Measurements from ENCODE around the gene MAP3K2.

MAP3K2 gene

GRCh38 chr2:127384529-127384928 is 3.2 kb downstream of the MAP3K2 start:
- no peak for TF ChIP-seq CTCF (IDR thresholded peaks at IDR 0.05; ENCODE audit: low read depth, low read length)
- no peak overlapping the region for H3K4me3 ChIP-seq (ENCODE audit: low read depth, low read length)

DNA sequence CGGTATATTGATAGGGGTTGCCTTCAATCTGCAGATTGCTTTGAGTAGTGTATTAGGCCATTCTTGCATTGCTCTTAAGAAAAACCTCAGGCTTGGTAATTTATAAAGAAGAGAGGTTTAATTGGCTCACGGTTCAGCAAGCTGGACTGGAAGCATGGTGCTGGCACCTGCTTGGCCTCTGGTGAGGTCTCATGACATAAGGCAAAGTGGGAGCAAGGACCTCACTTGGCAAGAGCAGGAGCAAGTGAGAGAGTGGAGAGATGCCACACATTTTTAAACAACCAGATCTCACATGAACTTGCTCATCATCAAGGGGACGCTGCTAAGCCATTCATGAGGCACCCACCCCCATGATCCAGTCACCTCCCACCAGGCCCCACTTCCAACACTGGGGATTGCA is 4.9 kb downstream of the MAP3K2 start:
- no peak for TF ChIP-seq CTCF (IDR thresholded peaks at IDR 0.05; ENCODE audit: low read depth, low read length)
- H3K4me3 ChIP-seq (ENCODE audit: low read depth, low read length) = no peak overlapping the region

DNA sequence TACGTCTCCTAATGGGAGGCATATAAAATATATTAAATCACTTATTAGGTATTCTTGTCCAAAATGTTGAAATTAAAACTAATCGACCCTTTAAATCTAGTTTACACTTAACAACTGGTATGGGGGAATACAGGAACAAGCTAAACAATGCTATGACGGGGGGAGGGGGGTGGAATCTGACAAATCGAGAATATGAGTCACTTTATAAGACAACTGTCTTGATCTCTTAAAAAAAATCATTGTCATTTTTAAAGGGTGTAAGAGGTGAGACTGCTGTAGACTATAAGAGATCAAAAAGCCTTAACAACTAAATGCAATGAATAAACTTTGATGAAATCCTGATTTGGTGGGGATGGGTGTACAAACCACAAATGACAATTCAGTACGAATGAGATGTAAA is 6.0 kb downstream of the MAP3K2 start:
- H3K4me3 ChIP-seq (ENCODE audit: low read depth, low read length) = no peak overlapping the region
- no peak for TF ChIP-seq CTCF (IDR thresholded peaks at IDR 0.05; ENCODE audit: low read depth, low read length)

DNA sequence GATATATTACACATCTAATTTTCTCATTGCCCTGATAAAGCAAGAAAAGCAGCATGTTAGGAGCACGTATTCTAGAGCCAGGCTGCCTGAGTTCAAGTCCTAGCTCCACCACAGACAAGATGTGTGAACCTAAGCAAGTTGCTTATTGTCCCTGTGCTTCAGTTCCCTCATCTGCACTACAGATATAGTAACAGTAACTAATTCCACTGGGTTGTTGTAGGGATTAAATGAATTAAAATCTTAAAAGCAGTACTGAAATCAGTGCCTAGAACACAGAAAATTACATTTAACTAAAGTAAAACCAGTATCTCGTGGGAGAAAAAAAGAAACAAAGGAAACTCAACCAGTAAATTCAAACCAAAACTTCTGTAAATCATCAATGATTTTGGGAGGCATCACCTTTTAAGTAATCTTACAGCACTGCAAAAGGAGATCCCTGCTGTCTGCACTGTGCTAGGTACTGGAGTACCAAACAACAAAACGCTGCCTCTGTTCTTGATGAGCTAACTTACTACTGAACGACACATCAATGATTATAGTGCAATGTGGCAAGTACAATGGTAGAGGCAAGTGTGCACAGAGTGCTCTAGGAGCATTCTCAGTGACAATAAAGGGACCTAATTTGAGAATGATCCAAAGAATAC is 7.9 kb downstream of the MAP3K2 start:
- no peak for TF ChIP-seq CTCF (IDR thresholded peaks at IDR 0.05; ENCODE audit: low read depth, low read length)
- H3K4me3 ChIP-seq (ENCODE audit: low read depth, low read length) = no peak overlapping the region

- no peak for TF ChIP-seq CTCF (IDR thresholded peaks at IDR 0.05; ENCODE audit: low read depth, low read length)
- no peak overlapping the region for H3K4me3 ChIP-seq (ENCODE audit: low read depth, low read length)
Observed at GRCh38 chr2:127378720-127379119, 9.1 kb downstream of the MAP3K2 start.

DNA sequence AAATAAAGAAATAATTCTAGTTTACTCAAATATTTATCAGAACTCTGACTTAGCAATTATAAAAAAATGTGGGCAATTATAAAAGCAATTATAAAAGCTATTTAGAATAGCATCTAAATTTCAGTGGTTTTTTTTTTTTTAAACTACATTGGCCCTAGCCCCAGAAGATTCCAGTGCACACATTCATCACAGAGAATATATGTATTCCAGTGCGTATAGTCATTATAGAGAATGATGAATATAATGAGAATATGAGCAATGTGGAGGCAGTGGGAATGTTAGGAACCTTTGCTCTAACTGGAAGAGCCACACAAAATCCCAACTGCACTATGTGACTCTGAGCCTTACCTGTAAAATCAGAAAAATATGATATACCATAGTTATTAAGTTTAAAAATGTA is 10.5 kb downstream of the MAP3K2 start:
- no peak for TF ChIP-seq CTCF (IDR thresholded peaks at IDR 0.05; ENCODE audit: low read depth, low read length)
- H3K4me3 ChIP-seq (ENCODE audit: low read depth, low read length) = no peak overlapping the region

DNA sequence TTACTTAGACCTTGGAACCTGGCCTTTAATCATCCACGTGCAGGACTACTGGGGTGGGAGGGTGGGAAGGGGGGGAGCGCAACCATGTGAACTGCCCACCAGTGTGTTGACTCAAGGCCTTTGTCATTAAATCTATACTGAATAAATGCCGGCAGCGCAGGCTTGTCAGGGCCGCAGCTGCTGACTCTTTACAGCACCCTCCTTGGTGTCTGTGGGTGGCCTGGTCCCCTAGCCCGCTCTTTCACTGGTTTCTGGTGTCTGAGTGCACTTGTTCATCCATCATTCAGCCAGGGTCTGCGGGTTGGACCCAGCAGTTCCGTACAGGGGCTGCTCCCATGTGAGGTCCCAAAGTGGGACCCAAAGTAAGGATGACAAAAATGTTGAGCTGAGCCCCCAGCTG is 11.5 kb downstream of the MAP3K2 start:
- no peak overlapping the region for H3K4me3 ChIP-seq (ENCODE audit: low read depth, low read length)
- no peak for TF ChIP-seq CTCF (IDR thresholded peaks at IDR 0.05; ENCODE audit: low read depth, low read length)

All from WI38 (cell line).